Central memory CD8-positive, alpha-beta T cell (primary cell): ENCODE measurements around the gene TMEM143.
"Not testable (repeated sequence)": the region's sequence is repeated elsewhere in the genome, so short reads cannot be mapped to it uniquely, and the experiment has no call there.

ENCODE experiments used
- ATAC-seq: fragments of 150-1000 bp; cut with Tn5 transposase; replicated peaks from 2 replicates; pipeline ENCODE4 v1.10.0; 2022; ENCODE audit warnings: mild to moderate bottlenecking, moderate FRiP score, moderate number of reproducible peaks; ENCODE audit not compliant: poor library complexity, severe bottlenecking; ENCODE audit errors: extremely low read depth
- DNase-seq, 2 donors: peaks; one replicate each; pipeline ENCODE4 v3.0.0; 2021; ENCODE audit warnings: low spot score in 2 of 2
- H3K27ac Mint-ChIP-seq: one replicate; pipeline ENCODE4 v1.8.0; 2022; ENCODE audit warnings: low read depth, mild to moderate bottlenecking, moderate library complexity, mixed read lengths
- H3K27me3 Mint-ChIP-seq: one replicate; pipeline ENCODE4 v1.8.0; 2022; ENCODE audit warnings: mixed read lengths
- H3K36me3 Mint-ChIP-seq: one replicate; pipeline ENCODE4 v1.8.0; 2022; ENCODE audit warnings: mild to moderate bottlenecking, moderate library complexity, mixed read lengths; ENCODE audit not compliant: insufficient read depth
- H3K4me1 Mint-ChIP-seq: one replicate; pipeline ENCODE4 v1.8.0; 2022; ENCODE audit warnings: mixed read lengths
- H3K4me3 Mint-ChIP-seq: one replicate; pipeline ENCODE4 v1.8.0; 2022; ENCODE audit warnings: mild to moderate bottlenecking, moderate library complexity, mixed read lengths
- H3K9me3 Mint-ChIP-seq: one replicate; pipeline ENCODE4 v1.8.0; 2022; ENCODE audit warnings: mixed read lengths

Gene TMEM143

GRCh38 chr19:48308631-48309586, 54.8 kb downstream of the TMEM143 start:
- Mint-ChIP-seq H3K36me3 (peaks cover 2% of the 10 kb centered on the region), H3K9me3 (no peaks in the 10 kb centered on the region), H3K27ac (no peak overlapping the region), H3K4me1 (no peaks in the 10 kb centered on the region), H3K27me3 (no peaks in the 10 kb centered on the region), H3K4me3 (no peak overlapping the region)
- DNase-seq (no peak), ATAC-seq (no peak)

- Mint-ChIP-seq H3K4me1 (no peaks in the 10 kb centered on the region), H3K27me3 (no peaks in the 10 kb centered on the region), H3K9me3 (no peaks in the 10 kb centered on the region), H3K36me3 (no peaks in the 10 kb centered on the region), H3K27ac (no peak overlapping the region), H3K4me3 (no peak overlapping the region)
- DNase-seq (no peak), ATAC-seq (no peak)
Observed at GRCh38 chr19:48303866-48304265, 59.9 kb downstream of the TMEM143 start.

DNA sequence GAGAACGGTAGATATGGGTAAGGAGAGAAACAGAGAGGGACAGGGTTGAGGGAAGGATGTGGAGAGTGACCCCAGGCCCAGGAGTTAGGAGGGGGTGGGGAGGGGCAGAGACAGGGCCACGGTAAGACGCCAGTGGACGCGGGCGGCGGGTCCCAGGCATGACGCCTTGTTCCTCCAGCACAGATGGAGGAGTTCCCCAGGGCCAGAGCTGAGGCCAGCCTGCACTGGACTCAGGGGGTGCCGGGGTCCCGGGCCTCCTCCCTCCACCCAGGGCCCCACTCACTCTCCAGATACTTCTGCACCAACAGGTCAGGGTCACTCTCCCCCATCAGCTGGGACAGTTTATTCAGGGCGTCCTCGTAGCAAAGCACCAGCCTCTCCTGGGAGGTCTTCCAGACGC, 60.4 kb downstream of the TMEM143 start:
- H3K9me3 Mint-ChIP-seq = no peaks in the 10 kb centered on the region
- no peak overlapping the region for H3K27ac Mint-ChIP-seq
- no peak for DNase-seq
- no peaks in the 10 kb centered on the region for H3K36me3 Mint-ChIP-seq
- ATAC-seq = no peak
- no peaks in the 10 kb centered on the region for H3K4me1 Mint-ChIP-seq
- no peaks in the 10 kb centered on the region for H3K27me3 Mint-ChIP-seq
- H3K4me3 Mint-ChIP-seq = no peak overlapping the region

DNA sequence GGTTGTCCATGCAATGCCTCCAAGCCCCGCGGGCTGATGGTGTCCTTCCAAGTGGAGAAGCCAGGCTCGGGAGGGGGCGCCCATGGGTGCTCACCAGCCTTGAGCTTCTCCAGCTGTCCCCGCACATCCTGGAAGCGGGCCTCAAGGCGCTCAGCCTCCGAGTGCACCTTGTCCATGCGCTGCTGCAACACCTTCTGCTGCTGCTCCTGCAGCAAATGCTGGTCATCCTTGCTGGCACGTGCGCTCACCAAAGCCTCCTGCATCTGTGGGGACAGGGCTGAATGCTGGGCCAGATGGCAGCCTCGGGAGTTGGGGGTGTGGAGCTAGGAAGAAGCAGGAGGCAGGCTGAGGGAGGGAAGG, 61.2 kb downstream of the TMEM143 start:
- H3K4me3 Mint-ChIP-seq = no peak overlapping the region
- no peaks in the 10 kb centered on the region for H3K36me3 Mint-ChIP-seq
- DNase-seq = no peak
- H3K4me1 Mint-ChIP-seq = no peaks in the 10 kb centered on the region
- no peaks in the 10 kb centered on the region for H3K9me3 Mint-ChIP-seq
- H3K27ac Mint-ChIP-seq = no peak overlapping the region
- ATAC-seq = no peak
- H3K27me3 Mint-ChIP-seq = no peaks in the 10 kb centered on the region

DNA sequence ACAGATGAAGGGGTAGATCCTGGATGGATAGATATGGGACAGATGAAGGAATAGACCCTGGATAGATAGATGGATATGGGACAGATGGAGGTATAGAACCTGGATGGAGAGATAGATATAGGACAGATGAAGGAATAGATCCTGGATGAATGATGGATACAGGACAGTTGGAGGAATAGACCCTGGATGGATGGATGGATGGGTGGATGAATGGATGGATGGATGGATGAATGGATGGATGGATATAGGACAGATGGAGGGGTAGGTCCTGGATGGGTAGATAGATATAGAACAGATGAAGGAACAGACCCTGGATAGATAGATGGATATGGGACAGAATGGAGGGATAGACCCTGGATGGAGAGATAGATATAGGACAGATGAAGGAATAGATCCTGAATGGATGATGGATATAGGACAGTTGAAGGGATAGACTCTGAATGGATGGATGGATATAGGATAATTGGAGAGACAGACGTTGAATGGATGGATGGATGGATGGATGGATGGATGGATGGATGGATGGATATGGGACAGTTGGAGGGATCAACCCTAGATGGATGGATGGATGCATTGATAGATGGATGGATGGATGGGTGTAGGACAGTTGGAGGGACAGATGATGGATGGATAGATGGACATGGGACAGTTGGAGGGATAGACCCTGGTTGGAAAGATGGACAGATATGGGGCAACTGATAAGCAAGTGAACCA, 61.7 kb downstream of the TMEM143 start:
- no peaks in the 10 kb centered on the region for H3K27me3 Mint-ChIP-seq
- no peaks in the 10 kb centered on the region for H3K9me3 Mint-ChIP-seq
- no peak overlapping the region for H3K27ac Mint-ChIP-seq
- DNase-seq (no peak), ATAC-seq (no peak)
- no peaks in the 10 kb centered on the region for H3K36me3 Mint-ChIP-seq
- H3K4me3 Mint-ChIP-seq = no peak overlapping the region
- no peaks in the 10 kb centered on the region for H3K4me1 Mint-ChIP-seq

DNA sequence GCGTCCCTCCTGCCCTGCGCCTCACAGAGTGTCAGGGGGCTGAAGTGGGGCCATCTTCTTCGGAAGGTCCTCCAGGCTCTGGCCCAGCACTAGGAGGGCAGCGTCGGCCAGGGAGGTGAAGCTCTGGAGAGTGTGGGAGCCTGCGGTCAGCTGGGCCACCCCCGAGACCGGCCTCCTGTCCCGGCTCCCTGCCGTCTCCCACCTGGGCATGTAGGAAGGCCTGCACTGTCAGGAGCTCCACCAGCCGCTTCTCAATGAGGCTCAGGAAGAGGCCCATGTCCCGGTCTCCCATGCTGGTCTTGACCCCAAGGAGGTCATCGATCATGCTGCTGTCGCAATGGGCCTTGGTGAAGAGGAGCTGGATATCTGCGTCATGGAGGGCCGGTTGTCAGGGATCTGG, 65.8 kb downstream of the TMEM143 start:
- Mint-ChIP-seq H3K27ac (no peak overlapping the region), H3K4me1 (no peaks in the 10 kb centered on the region), H3K27me3 (peaks cover 19% of the 10 kb centered on the region), H3K36me3 (no peaks in the 10 kb centered on the region), H3K4me3 (no peak overlapping the region), H3K9me3 (no peaks in the 10 kb centered on the region)
- ATAC-seq = no peak
- no peak for DNase-seq

DNA sequence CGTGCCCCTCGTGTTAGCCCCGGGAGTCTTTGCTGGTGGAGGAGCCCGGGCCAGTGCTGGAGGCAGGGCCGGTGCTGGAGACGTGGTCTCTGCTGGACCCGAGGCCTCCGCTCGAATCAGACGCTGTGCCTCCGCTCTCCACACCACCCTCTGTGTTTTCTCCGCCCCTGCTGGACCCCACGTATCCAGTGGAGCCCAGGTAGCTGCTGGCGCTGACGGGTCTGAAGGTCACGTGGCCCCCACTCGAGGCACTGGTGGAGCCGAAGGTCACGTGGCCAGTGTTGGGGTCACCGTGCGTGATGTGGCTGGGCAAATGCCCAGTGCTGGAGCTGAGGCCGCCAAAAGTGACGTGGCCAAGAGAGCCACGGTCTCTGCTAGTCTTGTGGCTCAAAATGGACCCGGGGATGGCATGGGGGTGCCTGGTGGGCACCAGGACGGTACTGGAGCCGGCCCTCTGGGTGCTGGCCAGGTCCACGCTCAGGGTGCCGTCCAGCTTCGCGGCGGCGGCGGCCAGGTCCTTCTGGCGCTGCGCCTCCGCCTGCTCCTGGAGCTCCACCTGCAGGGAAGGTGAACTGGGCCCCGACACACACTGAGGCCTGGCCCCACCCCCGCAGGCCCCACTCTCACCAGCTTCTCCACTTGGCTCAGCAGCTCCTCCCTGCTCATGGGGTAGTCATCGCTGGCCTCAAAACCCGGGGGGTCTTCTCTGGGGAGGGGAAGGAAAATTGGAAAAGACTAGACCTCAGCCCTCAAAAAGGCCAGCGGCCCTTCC, 66.6 kb downstream of the TMEM143 start:
- H3K4me3 Mint-ChIP-seq = no peak overlapping the region
- peaks cover 19% of the 10 kb centered on the region for H3K27me3 Mint-ChIP-seq
- H3K27ac Mint-ChIP-seq = no peak overlapping the region
- no peaks in the 10 kb centered on the region for H3K9me3 Mint-ChIP-seq
- H3K4me1 Mint-ChIP-seq = no peaks in the 10 kb centered on the region
- no peaks in the 10 kb centered on the region for H3K36me3 Mint-ChIP-seq
- DNase-seq (no peak), ATAC-seq (no peak)

DNA sequence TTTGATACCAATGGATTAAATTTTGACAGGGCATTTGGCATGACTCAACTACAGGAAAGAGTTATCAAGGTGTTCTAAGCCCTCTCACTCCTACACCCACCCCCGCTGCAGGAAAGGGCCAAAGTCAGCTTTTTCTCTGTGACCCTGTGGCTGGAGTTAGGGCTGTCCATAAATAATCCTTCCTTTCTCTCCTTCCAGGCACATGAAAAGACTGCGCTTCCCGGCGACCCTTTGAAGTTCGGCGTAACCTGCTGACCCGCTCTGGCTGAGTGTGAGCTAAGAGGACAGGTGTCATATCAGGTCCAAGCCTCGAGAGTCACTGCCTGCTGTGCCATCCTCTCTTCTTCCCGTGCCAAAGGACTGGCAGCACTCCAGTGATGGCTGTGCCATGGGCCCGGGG, 68.3 kb downstream of the TMEM143 start:
- H3K9me3 Mint-ChIP-seq = no peaks in the 10 kb centered on the region
- no peaks in the 10 kb centered on the region for H3K36me3 Mint-ChIP-seq
- DNase-seq = no peak

GRCh38 chr19:48292798-48293197, 70.9 kb downstream of the TMEM143 start:
- Mint-ChIP-seq H3K27ac (no peak overlapping the region), H3K27me3 (peaks cover 19% of the 10 kb centered on the region), H3K4me3 (no peak overlapping the region), H3K9me3 (no peaks in the 10 kb centered on the region), H3K4me1 (no peaks in the 10 kb centered on the region), H3K36me3 (no peaks in the 10 kb centered on the region)
- ATAC-seq (no peak), DNase-seq (no peak)

More for the DNA sequence above, 68.3 kb downstream of the TMEM143 start:
- ATAC-seq = no peak
- Mint-ChIP-seq H3K27ac (no peak overlapping the region), H3K27me3 (peaks cover 19% of the 10 kb centered on the region), H3K4me3 (no peak overlapping the region), H3K4me1 (no peaks in the 10 kb centered on the region)

GRCh38 chr19:48291489-48291815, 72.3 kb downstream of the TMEM143 start:
- DNase-seq, H3K4me1 Mint-ChIP-seq, H3K36me3 Mint-ChIP-seq, H3K9me3 Mint-ChIP-seq, H3K27ac Mint-ChIP-seq, ATAC-seq: not testable (repeated sequence)
- Mint-ChIP-seq H3K4me3 (peak overlapping the region; percentile 69), H3K27me3 (peaks cover 19% of the 10 kb centered on the region)

GRCh38 chr19:48290771-48291488, 72.8 kb downstream of the TMEM143 start:
- H3K9me3 Mint-ChIP-seq = no peaks in the 10 kb centered on the region
- H3K36me3 Mint-ChIP-seq = no peaks in the 10 kb centered on the region
- H3K27me3 Mint-ChIP-seq = peaks cover 19% of the 10 kb centered on the region
- ATAC-seq = peak; percentile 28
- peak overlapping the region; percentile 69 for H3K4me3 Mint-ChIP-seq
- H3K27ac Mint-ChIP-seq = no peak overlapping the region
- no peaks in the 10 kb centered on the region for H3K4me1 Mint-ChIP-seq
- peak; percentile 41 to 56 for DNase-seq

DNA sequence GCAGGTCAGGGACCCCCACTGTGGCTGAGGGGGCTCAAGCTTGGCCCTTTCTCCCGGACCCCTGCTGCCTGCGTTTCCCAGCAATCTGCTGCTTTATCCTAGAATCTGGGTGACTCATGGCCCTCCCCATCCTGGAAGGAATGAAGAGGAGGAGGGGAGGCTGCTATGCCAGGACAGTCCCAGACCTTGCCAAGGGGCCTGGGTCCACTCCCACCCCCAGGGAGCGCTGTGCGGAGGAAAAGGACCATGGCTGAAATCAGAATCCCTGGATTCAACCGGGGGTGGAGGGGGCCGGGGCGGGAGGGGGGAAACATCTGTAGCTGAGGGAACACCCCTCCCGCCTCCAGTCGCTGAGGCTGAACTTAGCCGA, 73.4 kb downstream of the TMEM143 start:
- Mint-ChIP-seq H3K4me1 (no peaks in the 10 kb centered on the region), H3K4me3 (peak overlapping the region; percentile 69), H3K36me3 (no peaks in the 10 kb centered on the region), H3K9me3 (no peaks in the 10 kb centered on the region), H3K27ac (no peak overlapping the region), H3K27me3 (peaks cover 19% of the 10 kb centered on the region)
- no peak for DNase-seq
- ATAC-seq = no peak
